ENCODE data around the gene SORCS1.

DNA sequence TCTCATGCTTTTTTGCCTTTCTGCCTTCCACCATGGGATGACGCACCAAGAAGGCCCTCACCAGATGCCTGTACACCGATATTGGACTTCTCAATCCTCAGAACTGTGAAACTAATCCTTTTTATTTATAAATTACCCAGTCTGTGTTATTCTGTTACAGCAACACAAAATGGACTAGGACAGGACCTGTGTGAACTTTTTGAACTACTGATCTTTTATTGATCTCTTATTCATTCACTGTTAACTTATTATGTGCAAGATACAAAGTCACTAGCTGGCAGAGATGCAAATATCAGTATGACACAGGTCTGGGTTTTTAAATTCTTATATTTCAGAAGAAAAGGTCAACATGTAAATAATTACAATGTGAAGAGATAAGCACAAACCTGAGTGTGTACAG lies 635.8 kb downstream of the SORCS1 start:
- TF ChIP-seq, protein P1, sequence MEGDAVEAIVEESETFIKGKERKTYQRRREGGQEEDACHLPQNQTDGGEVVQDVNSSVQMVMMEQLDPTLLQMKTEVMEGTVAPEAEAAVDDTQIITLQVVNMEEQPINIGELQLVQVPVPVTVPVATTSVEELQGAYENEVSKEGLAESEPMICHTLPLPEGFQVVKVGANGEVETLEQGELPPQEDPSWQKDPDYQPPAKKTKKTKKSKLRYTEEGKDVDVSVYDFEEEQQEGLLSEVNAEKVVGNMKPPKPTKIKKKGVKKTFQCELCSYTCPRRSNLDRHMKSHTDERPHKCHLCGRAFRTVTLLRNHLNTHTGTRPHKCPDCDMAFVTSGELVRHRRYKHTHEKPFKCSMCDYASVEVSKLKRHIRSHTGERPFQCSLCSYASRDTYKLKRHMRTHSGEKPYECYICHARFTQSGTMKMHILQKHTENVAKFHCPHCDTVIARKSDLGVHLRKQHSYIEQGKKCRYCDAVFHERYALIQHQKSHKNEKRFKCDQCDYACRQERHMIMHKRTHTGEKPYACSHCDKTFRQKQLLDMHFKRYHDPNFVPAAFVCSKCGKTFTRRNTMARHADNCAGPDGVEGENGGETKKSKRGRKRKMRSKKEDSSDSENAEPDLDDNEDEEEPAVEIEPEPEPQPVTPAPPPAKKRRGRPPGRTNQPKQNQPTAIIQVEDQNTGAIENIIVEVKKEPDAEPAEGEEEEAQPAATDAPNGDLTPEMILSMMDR (IDR thresholded peaks at IDR 0.05; ENCODE audit: insufficient read depth, low read length, poor library complexity, severe bottlenecking): no peak
- no peak for TF ChIP-seq EZH2phosphoT487 (conservative IDR thresholded peaks at IDR 0.05; ENCODE audit: low read length)
